HG02763 (cell line): ENCODE measurements around the gene RABAC1.

ENCODE experiments used
- ATAC-seq: cut with Tn5 transposase; IDR thresholded peaks from one replicate; pipeline ENCODE4 v1.9.1; 2021; ENCODE audit warnings: mild to moderate bottlenecking, moderate library complexity; ENCODE audit not compliant: unreplicated experiment

RABAC1 gene

GRCh38 chr19:41930322-41930722 lies 28.8 kb downstream of the RABAC1 start:
- ATAC-seq = no peak

- no peak for ATAC-seq
These were observed 29.5 kb downstream of the RABAC1 start for GRCh38 chr19:41929536-41930071.

- no peak for ATAC-seq
These were observed 30.2 kb downstream of the RABAC1 start for GRCh38 chr19:41928754-41929535.

- no peak for ATAC-seq
These were observed 30.9 kb downstream of the RABAC1 start, which contains the start of gene ERFL for GRCh38 chr19:41928221-41928683. TSS of gene ERFL (minus strand) at chr19:41928449. CDS start at chr19:41912919, 15,530 bp downstream.

- no peak for ATAC-seq
These were observed 31.5 kb downstream of the RABAC1 start for GRCh38 chr19:41927497-41928192.

- no peak for ATAC-seq
These were observed 32.2 kb downstream of the RABAC1 start for GRCh38 chr19:41926763-41927496.

GRCh38 chr19:41926028-41926762 lies 32.9 kb downstream of the RABAC1 start:
- ATAC-seq = no peak

GRCh38 chr19:41925208-41926003 lies 33.7 kb downstream of the RABAC1 start:
- ATAC-seq = no peak

- no peak for ATAC-seq
These were observed 34.7 kb downstream of the RABAC1 start for GRCh38 chr19:41924151-41925145.

GRCh38 chr19:41923045-41923788 lies 35.9 kb downstream of the RABAC1 start:
- no peak for ATAC-seq

GRCh38 chr19:41922585-41922984 lies 36.5 kb downstream of the RABAC1 start:
- no peak for ATAC-seq

- ATAC-seq = no peak
These were observed 37.2 kb downstream of the RABAC1 start for GRCh38 chr19:41921577-41922576.

GRCh38 chr19:41920882-41921576 lies 38.1 kb downstream of the RABAC1 start:
- no peak for ATAC-seq

GRCh38 chr19:41919948-41920712 lies 39.0 kb downstream of the RABAC1 start:
- ATAC-seq = no peak

GRCh38 chr19:41918653-41919244 lies 40.4 kb downstream of the RABAC1 start:
- no peak for ATAC-seq
